Panc1 (cell line): Measurements from ENCODE around the gene ALDH6A1. TPM values are rescaled to one million over a fixed set of nuclear protein-coding genes. Genes with fewer than 3 reads are reported as not detected.

Source experiments
- ATAC-seq: fragments of 200-7000 bp; cut with Tn5 transposase; 2 replicates; pipeline ENCODE4 v1.9.1; 2020; ENCODE audit warnings: mild to moderate bottlenecking, moderate library complexity
- BruUV-seq: library from RNA; stranded (reverse); fragments of 400-500 nt; replicated peaks from 2 replicates; lab custom pipeline; 2021; lab: Mats Ljungman, UMichigan
- CTCF ChIA-PET: fragments of 300-600 bp; sonication (Branson Sonifier 250); formaldehyde crosslinking; loops from one replicate; lab custom pipeline; 2022; ENCODE audit warnings: antibody characterized with exemption; lab: Charles Lee
- POLR2A ChIA-PET: fragments of 300-600 bp; sonication (Branson Sonifier 250); formaldehyde crosslinking; loops from one replicate; lab custom pipeline; 2022; ENCODE audit warnings: antibody characterized with exemption; lab: Charles Lee
- DNase-seq: peaks from one replicate; pipeline ENCODE4 v3.0.0-alpha.2; 2010; ENCODE audit warnings: low read depth, low spot score
- H3K27ac ChIP-seq: 2 replicates; pipeline ENCODE4 v1.5.1; 2011; ENCODE audit warnings: mild to moderate bottlenecking, low read length, inconsistent platforms
- H3K27me3 ChIP-seq: fragments of 200-500 bp; sonication (Bioruptor generic); 2 replicates; pipeline ENCODE4 v1.6.0; 2014; ENCODE audit warnings: low read length, inconsistent platforms; ENCODE audit not compliant: control insufficient read depth, insufficient read depth
- H3K36me3 ChIP-seq: fragments of 200-500 bp; sonication (Bioruptor generic); 2 replicates; pipeline ENCODE4 v1.5.1; 2014; ENCODE audit warnings: inconsistent platforms, mild to moderate bottlenecking, low read length, moderate library complexity; ENCODE audit not compliant: control insufficient read depth, insufficient read depth
- H3K4me1 ChIP-seq: 2 replicates; pipeline ENCODE4 v1.5.1; 2011; ENCODE audit warnings: inconsistent platforms, mild to moderate bottlenecking, low read length, moderate library complexity; ENCODE audit not compliant: control insufficient read depth, insufficient read depth
- H3K4me3 ChIP-seq, 2 experiments: 2 replicates each; pipeline ENCODE4 v1.5.1; 2011 to 2012; ENCODE audit warnings: low read depth in 2 of 2, low read length in 2 of 2, mild to moderate bottlenecking in 2 of 2, inconsistent platforms in 1 of 2, moderate library complexity in 1 of 2
- H3K9me3 ChIP-seq: fragments of 200-500 bp; sonication (Bioruptor generic); 2 replicates; pipeline ENCODE4 v1.5.1; 2014; ENCODE audit warnings: low read depth, mild to moderate bottlenecking, inconsistent platforms, low read length, moderate library complexity; ENCODE audit not compliant: control insufficient read depth, insufficient read depth
- POLR2AphosphoS5 ChIP-seq: IDR thresholded peaks from 2 replicates; pipeline ENCODE4 v1.6.1; 2012; ENCODE audit warnings: mild to moderate bottlenecking, low read depth, low read length, moderate library complexity
- SIN3A ChIP-seq: IDR thresholded peaks from 2 replicates; pipeline ENCODE4 v1.6.1; 2012; ENCODE audit warnings: low read depth, mild to moderate bottlenecking, low read length, moderate library complexity, borderline replicate concordance; ENCODE audit not compliant: insufficient read depth
- TCF7L2 ChIP-seq: IDR thresholded peaks from 2 replicates; pipeline ENCODE4 v1.6.1; 2011; ENCODE audit warnings: mild to moderate bottlenecking, low read depth, low read length, inconsistent platforms
- in situ Hi-C: cut with HindIII; loops from 2 replicates; pipeline ENCODE4 v1.10.0; 2016; ENCODE audit warnings: low sequenced_read_pairs, low pct_unique_long_range_greater_than_20kb
- intact Hi-C: fragments of 100-400 bp; cut with micrococcal nuclease; formaldehyde crosslinking; loops from one replicate; pipeline ENCODE4 v1.10.0; 2022; ENCODE audit not compliant: unreplicated experiment
- total RNA-seq: library from RNA; stranded (reverse); gene quantifications from one replicate; pipeline ENCODE4 v1.2.1, GENCODE V29; 2021; ENCODE audit not compliant: unreplicated experiment
- TF ChIP-seq, protein P1 (sequence below), 2 experiments: IDR thresholded peaks; 2 replicates each; pipeline ENCODE4 v1.6.1; 2011 to 2012; ENCODE audit warnings: low read depth in 2 of 2, control low read depth in 1 of 2, low read length in 1 of 2, mild to moderate bottlenecking in 1 of 2, moderate library complexity in 1 of 2; ENCODE audit not compliant: insufficient read depth in 1 of 2
- TF ChIP-seq, protein P2 (sequence below): fragments of 450-650 bp; IDR thresholded peaks from 2 replicates; pipeline ENCODE4 v1.5.1; 2017; ENCODE audit warnings: mild to moderate bottlenecking

The ALDH6A1 gene
- total RNA-seq, 1 experiment from 2014 or later, result 2.1 TPM

GRCh38 chr14:74064883-74065282, 19.4 kb downstream of the ALDH6A1 start:
- Histone ChIP-seq H3K27ac (no peak overlapping the region), H3K4me3 (no peak overlapping the region), H3K36me3 (no peaks in the 10 kb centered on the region), H3K4me1 (no peaks in the 10 kb centered on the region), H3K9me3 (no peaks in the 10 kb centered on the region), H3K27me3 (no peaks in the 10 kb centered on the region)
- intact Hi-C loops (no loop called here), in situ Hi-C loops (no loop called here)
- ATAC-seq (no peak), DNase-seq (no peak)
- no peak for TF ChIP-seq TCF7L2
- TF ChIP-seq, protein P1, sequence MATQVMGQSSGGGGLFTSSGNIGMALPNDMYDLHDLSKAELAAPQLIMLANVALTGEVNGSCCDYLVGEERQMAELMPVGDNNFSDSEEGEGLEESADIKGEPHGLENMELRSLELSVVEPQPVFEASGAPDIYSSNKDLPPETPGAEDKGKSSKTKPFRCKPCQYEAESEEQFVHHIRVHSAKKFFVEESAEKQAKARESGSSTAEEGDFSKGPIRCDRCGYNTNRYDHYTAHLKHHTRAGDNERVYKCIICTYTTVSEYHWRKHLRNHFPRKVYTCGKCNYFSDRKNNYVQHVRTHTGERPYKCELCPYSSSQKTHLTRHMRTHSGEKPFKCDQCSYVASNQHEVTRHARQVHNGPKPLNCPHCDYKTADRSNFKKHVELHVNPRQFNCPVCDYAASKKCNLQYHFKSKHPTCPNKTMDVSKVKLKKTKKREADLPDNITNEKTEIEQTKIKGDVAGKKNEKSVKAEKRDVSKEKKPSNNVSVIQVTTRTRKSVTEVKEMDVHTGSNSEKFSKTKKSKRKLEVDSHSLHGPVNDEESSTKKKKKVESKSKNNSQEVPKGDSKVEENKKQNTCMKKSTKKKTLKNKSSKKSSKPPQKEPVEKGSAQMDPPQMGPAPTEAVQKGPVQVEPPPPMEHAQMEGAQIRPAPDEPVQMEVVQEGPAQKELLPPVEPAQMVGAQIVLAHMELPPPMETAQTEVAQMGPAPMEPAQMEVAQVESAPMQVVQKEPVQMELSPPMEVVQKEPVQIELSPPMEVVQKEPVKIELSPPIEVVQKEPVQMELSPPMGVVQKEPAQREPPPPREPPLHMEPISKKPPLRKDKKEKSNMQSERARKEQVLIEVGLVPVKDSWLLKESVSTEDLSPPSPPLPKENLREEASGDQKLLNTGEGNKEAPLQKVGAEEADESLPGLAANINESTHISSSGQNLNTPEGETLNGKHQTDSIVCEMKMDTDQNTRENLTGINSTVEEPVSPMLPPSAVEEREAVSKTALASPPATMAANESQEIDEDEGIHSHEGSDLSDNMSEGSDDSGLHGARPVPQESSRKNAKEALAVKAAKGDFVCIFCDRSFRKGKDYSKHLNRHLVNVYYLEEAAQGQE (IDR thresholded peaks at IDR 0.05; ENCODE audit: insufficient read depth in 1 of 2, low read depth in 2 of 2, low read length in 1 of 2), result no peak
- TF ChIP-seq, protein P2, sequence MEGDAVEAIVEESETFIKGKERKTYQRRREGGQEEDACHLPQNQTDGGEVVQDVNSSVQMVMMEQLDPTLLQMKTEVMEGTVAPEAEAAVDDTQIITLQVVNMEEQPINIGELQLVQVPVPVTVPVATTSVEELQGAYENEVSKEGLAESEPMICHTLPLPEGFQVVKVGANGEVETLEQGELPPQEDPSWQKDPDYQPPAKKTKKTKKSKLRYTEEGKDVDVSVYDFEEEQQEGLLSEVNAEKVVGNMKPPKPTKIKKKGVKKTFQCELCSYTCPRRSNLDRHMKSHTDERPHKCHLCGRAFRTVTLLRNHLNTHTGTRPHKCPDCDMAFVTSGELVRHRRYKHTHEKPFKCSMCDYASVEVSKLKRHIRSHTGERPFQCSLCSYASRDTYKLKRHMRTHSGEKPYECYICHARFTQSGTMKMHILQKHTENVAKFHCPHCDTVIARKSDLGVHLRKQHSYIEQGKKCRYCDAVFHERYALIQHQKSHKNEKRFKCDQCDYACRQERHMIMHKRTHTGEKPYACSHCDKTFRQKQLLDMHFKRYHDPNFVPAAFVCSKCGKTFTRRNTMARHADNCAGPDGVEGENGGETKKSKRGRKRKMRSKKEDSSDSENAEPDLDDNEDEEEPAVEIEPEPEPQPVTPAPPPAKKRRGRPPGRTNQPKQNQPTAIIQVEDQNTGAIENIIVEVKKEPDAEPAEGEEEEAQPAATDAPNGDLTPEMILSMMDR, result no peak
- no peak for TF ChIP-seq POLR2AphosphoS5
- TF ChIP-seq SIN3A, result no peak
- ChIA-PET POLR2A (no interaction called here), CTCF (interaction anchor here (0.7 kb wide), 1 partner anchor 543 kb away, joined by 3 read pairs; no protein-coding TSS in a partner anchor)
- no TSS peak for BruUV-seq

GRCh38 chr14:74064426-74064825, 19.8 kb downstream of the ALDH6A1 start:
- in situ Hi-C loops, result no loop called here
- POLR2A ChIA-PET, result no interaction called here

DNA sequence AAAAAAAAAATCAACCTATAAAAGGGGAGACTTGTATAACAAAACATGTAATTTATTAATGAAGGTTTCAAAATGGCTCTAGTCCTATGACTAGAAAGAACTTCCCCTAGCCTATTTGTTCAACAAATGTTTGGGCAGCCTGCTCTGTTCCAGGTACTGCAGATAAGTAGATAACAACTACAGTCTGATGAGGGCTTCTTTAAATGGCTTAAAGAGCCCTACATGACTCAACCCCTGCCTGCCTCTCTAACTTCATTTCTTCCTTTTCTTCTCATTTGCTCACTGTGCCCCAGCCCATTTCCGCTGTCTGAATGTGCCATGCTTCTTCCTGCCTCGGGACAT, 21.5 kb downstream of the ALDH6A1 start:
- CTCF ChIA-PET, result no interaction called here
- no peak for ATAC-seq
- no peak for DNase-seq
- TF ChIP-seq, protein P1 (IDR thresholded peaks at IDR 0.05; ENCODE audit: insufficient read depth in 1 of 2, low read depth in 2 of 2, low read length in 1 of 2), result no peak
- no peak for TF ChIP-seq SIN3A
- TF ChIP-seq, protein P2, result no peak
- no peaks in the 10 kb centered on the region for H3K9me3 ChIP-seq
- H3K4me1 ChIP-seq, result no peaks in the 10 kb centered on the region
- H3K27me3 ChIP-seq, result no peaks in the 10 kb centered on the region
- no TSS peak for BruUV-seq
- intact Hi-C loops, result no loop called here
- H3K36me3 ChIP-seq, result no peaks in the 10 kb centered on the region
- POLR2A ChIA-PET, result interaction anchor here (0.6 kb wide), 1 partner anchor 19 kb away, joined by 9 read pairs; no protein-coding TSS in a partner anchor
- H3K4me3 ChIP-seq, result no peak overlapping the region
- no peak overlapping the region for H3K27ac ChIP-seq
- in situ Hi-C loops, result no loop called here

More at GRCh38 chr14:74064426-74064825, 19.8 kb downstream of the ALDH6A1 start:
- Histone ChIP-seq H3K4me3 (no peak overlapping the region), H3K27me3 (no peaks in the 10 kb centered on the region), H3K4me1 (no peaks in the 10 kb centered on the region), H3K27ac (no peak overlapping the region), H3K36me3 (no peaks in the 10 kb centered on the region), H3K9me3 (no peaks in the 10 kb centered on the region)
- ATAC-seq, result no peak
- TF ChIP-seq POLR2AphosphoS5 (no peak), SIN3A (no peak)
- intact Hi-C loops, result no loop called here
- CTCF ChIA-PET, result no interaction called here
- BruUV-seq, result no TSS peak
- DNase-seq, result no peak
